Measurements from ENCODE around the gene ATP2B2.

The ATP2B2 gene

DNA sequence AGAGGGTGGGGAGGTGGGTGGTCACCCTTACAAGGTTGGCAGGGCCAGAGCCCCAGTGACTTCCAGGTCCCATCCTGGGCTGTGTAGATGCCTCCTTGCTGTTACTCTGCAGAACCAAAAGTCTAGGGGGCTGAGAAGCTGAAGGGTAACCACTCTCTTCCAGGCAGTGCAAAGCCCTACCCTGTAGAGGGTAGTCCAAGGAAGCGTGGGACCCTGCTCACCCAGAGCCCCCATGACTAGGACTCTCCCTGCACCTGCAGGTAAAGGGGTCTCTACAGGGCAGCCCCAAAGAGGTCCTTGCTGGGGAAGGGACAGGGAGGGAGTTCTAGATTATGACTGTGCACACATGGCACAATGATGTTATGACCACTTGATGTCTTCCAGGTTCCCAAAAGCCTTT lies 226.9 kb downstream of the ATP2B2 start:
- DNase-seq (ENCODE audit: low read depth): no peak

DNA sequence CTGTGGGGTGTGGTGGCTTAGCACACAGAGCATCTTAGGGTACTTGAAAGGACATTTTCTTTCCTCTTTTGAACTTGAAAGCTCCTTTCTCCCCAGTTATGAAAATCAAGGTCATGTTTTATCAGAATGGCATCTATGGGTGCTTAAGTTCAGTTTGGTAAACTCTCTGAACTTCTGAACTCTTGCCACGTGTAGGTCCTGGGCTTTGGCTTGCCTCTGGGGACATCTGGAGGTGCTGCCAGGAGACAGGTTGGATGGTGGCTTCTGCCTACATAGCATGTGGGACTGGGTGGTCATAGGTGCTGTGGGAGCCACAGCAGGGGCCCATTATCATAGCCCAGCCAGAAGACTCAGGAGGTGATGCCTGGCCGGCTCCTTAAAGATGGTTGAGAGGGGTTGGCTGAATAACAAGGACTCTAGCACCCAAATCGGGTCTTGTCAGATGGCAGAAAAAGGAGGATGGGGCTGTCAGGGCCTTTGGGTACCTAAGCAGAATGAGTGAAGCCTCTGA lies 228.2 kb downstream of the ATP2B2 start:
- DNase-seq (ENCODE audit: low read depth): no peak

DNA sequence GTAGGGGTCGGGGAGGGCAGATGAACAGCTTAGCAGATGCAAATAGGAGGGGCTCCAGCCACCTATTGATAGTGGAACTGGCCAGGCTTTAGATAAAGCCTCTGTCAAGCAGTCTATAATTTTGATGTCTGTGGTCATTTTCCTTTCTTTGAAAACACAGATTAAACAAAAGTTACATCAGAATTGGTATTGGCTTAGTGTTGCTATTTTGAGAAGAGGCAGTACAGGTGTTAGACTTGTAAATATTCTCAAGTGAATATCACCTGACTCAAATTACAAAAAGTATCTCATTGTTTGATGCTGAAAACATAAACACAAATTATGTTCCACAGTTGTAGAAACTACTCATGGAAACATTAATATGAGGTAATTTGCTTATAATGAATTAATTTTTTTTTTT lies 230.8 kb downstream of the ATP2B2 start:
- no peak for DNase-seq (ENCODE audit: low read depth)
